Right kidney (tissue), 9 donors: Measurements from ENCODE around the gene BFAR.
"Not testable (repeated sequence)": the region's sequence is repeated elsewhere in the genome, so short reads cannot be mapped to it uniquely, and the experiment has no call there.

Source experiments
- DNase-seq: peaks from one replicate; pipeline ENCODE4 v3.0.0-alpha.2; 2016
- long read RNA-seq, 8 donors: transcript quantifications; one replicate each; lab custom pipeline, GENCODE V29; 2026

The BFAR gene
- long read RNA-seq, donor 1, transcript BFAR-203 (4 exons, 1,414 nt): minor isoform, 5 of 25 reads
- long read RNA-seq, donor 1, transcript BFAR-201 (8 exons, 3,039 nt): major isoform, 11 of 25 reads
- long read RNA-seq, donor 1, partial matches to known transcripts: 7 of 25 reads
- long read RNA-seq, donor 1, other reads (novel, unspliced or antisense): 0 of 25 reads
- long read RNA-seq, donor 2, transcript BFAR-203 (4 exons, 1,414 nt): major isoform, 6 of 11 reads
- long read RNA-seq, donor 2, transcript BFAR-201 (8 exons, 3,039 nt): minor isoform, 5 of 11 reads
- long read RNA-seq, donor 2, partial matches to known transcripts: 0 of 11 reads
- long read RNA-seq, donor 2, other reads (novel, unspliced or antisense): 0 of 11 reads
- long read RNA-seq, donor 3, partial matches to known transcripts: 8 of 16 reads
- long read RNA-seq, donor 3, other reads (novel, unspliced or antisense): 0 of 16 reads
- long read RNA-seq, donor 4, partial matches to known transcripts: 8 of 14 reads
- long read RNA-seq, donor 4, other reads (novel, unspliced or antisense): 0 of 14 reads
- long read RNA-seq, donor 5, transcript BFAR-201 (8 exons, 3,039 nt): major isoform, 11 of 31 reads
- long read RNA-seq, donor 5, transcript BFAR-203 (4 exons, 1,414 nt): minor isoform, 10 of 31 reads
- long read RNA-seq, donor 5, partial matches to known transcripts: 10 of 31 reads
- long read RNA-seq, donor 5, other reads (novel, unspliced or antisense): 0 of 31 reads
- long read RNA-seq, donor 6, transcript BFAR-203 (4 exons, 1,414 nt): major isoform, 7 of 23 reads
- long read RNA-seq, donor 6, transcript BFAR-201 (8 exons, 3,039 nt): minor isoform, 6 of 23 reads
- long read RNA-seq, donor 6, partial matches to known transcripts: 7 of 23 reads
- long read RNA-seq, donor 6, other reads (novel, unspliced or antisense): 0 of 23 reads
- long read RNA-seq, donor 7: 0 reads
- long read RNA-seq, donor 8, transcript BFAR-201 (8 exons, 3,039 nt): major isoform, 7 of 21 reads
- long read RNA-seq, donor 8, partial matches to known transcripts: 6 of 21 reads
- long read RNA-seq, donor 8, other reads (novel, unspliced or antisense): 0 of 21 reads

DNA sequence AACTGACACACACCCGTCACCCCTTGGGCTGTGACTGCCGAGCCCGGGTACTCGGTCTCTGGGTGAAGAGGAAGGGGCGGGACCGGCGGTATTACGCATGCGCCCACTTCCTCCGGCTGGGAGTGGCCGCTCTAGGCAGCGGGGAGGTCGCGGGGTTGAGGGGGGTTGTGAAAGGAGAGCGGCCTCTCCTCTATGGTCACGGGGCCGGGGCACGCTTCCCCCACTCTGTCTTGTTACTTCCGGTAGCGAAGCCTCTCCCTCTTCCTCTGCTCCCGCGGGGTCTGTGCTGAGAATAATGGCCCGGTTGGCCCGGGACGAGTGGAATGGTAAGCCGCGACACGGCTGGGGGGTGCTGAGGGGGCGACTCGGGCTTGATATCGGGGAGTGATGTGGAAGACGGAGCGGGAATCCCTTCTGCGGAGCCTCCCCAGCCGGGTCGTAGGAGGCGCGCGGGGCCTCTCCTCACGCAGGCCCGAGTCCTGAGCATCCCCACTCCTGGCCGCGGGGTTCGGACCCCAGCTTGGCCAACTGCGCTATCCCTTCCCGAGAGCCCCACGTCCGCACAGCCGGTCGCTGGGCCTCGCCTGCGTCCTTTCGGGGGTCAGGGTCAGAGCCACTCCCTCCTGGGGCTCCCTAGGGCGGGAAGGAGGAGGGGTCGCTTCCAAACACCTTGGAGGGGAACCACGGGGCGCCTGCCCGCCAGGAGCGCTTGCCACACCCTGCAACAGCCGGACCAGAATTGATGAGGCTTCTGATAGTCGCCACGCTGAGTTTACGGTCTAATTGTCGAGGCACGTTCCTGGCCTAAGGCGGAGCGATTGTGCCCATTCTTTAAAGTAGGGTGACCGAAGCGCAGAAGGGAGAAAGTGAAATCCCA, at the start of gene BFAR:
TSS of gene BFAR (plus strand) at position 259 of the 877 bp plus-strand sequence. CDS start 11,396 bp downstream, outside the sequence.
- DNase-seq: peak; percentile 87

DNA sequence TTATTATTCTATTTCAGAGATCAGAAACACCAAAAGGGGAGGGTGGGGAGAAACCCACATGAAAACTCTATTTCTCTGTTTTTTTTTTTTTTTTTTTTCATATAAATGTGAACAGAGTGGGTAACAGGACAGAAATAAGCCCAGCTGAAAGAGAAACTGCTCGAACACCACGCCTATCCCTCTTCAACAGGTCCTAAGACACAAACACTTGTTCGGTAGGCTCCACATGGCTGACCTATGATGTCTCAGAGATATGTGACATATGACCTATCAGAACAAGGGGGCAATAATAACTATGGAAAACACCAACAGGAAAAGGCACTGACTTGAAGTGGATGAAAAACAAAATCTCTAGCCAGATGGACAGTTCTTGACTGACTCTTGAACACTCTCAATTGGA, 47.5 kb upstream of the BFAR start:
- DNase-seq: no peak

DNA sequence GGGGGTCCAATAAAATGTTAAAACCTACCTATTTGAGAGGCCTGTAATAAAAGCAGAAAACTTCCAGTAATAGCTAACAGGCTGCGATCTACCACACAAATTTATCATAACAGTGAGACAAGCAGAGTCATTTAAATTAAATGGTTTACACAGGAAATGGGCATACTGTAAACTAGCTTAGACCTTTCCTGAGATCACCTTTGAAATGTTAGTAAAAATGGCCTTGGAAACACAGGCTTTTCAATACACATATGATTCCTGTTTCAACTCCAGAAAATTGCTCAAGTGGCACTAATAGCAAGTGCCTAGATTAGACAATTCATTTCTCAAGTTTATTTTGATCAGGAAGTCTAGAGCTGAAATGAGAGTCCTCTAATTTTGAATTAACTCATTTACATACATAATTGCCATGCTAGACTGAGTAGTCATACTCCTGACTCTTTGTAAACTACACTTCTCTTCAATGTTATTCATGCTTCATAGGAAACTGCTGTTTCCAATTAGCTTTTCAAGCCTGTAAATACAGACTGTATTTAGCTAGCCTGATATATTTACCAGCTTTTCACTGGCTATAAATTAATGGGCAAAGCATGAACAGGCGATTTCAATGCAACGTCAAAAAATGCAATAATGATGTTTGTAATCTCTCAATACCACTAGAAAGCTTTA, 46.0 kb upstream of the BFAR start:
- no peak for DNase-seq

DNA sequence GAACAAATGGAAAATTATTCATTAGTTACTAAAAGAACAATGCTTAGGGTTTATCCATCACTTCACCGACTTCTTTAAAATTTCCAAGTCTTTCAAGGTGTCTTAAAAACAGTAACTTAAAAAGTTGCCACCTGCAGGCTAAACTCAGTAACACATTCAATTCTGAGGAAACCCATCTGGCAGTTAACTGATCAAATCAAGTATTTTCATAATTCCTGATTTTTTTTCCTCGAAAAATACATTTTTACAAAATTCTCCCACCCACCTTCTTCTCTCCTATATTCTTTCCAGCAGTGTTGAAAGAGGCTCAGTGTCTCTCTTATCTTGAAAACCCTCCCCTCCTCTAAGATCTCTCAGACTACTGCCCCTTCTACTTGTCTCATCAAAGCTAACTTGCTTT, 32.6 kb upstream of the BFAR start:
- no peak for DNase-seq

GRCh38 chr16:14602443-14602963, 30.2 kb upstream of the BFAR start:
- DNase-seq: no peak

DNA sequence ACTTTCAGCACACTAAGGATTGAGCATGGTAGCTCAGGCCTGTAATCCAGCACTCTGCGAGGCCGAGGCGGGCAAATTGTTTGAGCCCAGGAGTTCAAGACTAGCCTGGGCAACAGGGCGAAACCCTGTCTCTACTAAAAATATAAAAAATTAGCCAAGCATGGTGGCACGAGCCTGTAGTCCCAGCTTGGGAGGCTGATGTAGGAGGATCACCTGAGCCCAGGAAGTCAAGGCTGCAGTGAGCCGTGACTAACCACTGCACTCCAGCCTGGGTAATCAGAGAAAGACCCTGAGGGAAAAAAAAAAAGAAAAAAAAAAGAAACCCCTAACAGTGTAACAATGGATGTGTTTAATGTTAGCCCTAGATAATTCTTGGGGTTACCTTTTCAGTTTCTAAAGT, 26.6 kb upstream of the BFAR start:
- no peak for DNase-seq

DNA sequence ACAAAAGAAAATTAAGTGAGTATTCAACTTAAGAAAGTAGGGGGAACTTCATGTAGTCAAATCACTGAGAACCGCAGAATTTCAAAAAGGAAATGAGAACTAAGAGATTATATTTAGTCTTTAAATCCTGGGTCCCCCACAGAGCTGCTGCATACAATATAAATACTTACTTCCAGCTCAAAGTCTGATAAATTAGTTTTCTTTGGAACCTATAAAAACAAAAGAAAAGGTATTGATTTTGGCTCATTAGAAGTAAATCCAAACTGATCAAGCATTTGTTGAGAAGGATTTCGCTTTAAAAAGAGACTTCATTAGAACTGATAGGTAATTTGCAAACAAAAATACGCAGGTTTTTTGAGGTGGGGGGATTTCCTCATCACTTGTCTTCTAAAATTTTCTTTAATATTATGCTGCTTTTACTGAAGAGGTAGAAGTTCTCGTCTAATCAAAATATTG, 24.6 kb upstream of the BFAR start:
- no peak for DNase-seq

DNA sequence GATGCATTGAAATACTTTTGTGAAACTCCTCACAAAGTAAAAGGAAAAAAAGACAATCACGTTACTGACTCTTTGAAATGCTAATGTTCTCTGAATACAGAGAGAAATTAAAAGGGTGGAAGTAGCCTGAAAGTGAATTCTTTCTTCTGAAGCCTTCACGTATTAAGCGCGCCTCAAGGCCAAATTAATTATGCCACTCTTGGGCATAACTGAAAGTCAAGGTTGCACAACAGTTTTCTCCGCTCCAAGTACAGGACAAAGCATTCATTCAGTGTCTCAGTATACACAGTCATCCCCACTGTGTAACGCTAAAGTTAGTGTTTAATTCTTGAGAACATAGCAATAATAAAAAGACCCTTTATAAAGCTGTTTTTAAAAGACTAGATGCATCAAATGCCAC, 24.1 kb upstream of the BFAR start:
- DNase-seq: no peak

DNA sequence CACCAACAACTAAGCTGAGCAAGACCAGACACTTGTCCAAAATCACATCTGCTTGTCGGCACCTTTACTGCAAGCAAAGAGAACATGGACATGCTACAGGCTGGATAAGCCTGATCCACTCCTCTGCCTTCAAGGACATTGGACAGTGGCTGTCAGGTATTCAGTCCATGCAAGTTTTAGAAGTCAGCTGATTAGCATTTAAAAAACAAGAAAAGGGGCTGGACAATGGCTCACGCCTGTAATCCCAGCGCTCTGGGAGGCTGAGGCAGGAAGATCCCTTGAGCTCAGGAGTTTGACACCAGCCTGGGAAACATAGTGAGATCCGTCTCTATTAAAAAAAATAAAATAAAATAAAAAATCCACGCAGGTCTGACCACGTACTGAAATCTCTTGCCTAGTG, 23.0 kb upstream of the BFAR start:
- no peak for DNase-seq

GRCh38 chr16:14611660-14612059, 21.1 kb upstream of the BFAR start:
- DNase-seq: no peak

DNA sequence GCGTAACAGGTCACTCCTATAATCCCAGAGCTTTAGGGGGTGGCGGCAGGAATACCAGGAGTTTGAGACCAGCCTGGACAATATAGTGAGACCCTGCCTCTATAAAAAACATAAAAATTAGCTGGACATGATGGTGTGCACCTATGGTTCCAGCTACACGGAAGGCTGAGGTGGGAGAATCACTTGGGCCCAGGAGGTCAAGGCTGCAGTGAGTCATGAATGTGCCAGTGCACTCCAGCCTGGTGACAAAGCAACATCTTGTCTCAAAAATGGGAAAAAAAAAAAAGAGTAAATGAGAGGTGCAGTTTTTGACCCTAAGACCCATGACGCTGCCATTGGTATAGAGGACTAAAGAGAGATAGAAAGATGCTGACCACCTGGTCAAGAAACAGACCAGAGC, 18.8 kb upstream of the BFAR start:
- DNase-seq: no peak

- no peak for DNase-seq
These were observed 16.5 kb upstream of the BFAR start for GRCh38 chr16:14616280-14616679.

- DNase-seq: no peak
These were observed 14.2 kb upstream of the BFAR start for GRCh38 chr16:14618566-14618965.

GRCh38 chr16:14627078-14627477, 5.7 kb upstream of the BFAR start:
- no peak for DNase-seq

DNA sequence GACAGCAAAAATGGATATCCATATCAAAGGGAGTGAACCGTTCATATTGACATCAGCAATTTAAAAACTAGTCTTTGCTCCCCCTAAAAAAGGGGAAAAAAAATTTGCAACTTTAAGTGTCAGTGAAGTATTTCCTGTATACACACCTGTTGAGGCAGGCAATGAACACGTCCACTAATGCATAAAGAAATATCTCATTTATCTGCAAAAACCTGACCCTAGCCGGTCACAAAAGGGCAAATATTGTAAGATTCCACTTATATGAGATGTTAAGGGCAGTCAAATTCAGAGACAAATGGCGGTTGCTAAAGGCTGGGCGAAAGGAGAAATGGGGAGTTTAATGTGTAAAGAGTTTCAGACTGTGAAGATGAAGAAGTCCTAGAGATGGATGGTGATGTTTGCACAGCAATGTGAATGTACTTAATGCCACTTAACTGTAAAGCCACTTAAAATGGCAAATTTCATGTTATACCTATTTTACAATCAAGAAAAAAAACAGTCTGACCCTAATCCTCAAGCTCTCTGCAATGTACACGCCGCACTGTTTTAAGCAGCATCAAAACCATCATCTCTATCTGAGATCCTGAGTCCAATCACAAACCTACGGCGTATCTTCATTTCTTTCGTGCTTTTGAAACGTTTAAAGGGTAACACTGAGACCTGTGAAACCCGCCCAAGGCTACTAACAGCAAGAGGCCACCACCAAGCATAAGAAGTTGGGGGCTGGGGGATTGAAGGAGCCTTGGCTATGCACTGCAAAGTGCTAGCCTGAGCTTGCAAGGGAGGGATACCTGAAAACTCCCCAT, 3.7 kb upstream of the BFAR start:
- DNase-seq: no peak

GRCh38 chr16:14629612-14629918, 3.2 kb upstream of the BFAR start:
- DNase-seq: no peak

DNA sequence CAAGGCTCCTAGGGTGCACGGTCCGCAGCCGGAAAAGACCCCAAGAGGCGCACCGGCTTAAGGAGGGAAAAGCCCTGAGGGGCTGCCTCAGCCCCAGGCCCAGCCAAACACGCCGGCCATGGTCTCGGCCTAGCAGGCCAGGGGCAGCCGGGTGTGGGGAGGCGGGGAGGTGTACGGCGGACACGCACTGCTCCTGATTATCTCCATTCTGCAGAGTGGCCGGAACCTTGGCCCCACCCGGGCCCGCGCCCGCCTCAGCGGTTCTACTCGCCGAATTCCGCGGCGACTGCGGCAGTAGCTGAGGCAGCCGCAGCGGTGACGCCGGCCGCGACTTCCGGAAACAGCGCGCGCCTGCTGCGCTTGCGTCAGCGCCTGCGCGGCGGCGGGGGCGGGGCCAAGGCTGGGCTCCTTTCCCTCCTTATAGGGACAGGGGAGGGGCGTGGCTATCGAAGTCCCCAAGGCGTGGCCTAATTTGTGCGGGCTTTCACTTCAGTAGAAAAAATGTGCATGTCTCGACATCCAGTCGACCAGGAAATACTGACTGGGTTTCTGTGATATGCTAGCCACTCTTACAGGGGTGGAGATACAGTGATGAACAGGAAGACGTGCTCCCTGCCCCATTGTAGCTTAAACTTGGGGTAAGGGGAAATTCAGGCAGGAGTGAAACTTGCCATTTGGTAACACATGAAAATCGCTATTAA, 2.7 kb upstream of the BFAR start, which contains the start of gene PARN:
TSS of gene PARN (minus strand) at position 342 of the 701 bp plus-strand sequence. CDS start at position 207, 135 bp downstream.
- DNase-seq: peak; percentile 93

- not testable (repeated sequence) for DNase-seq
These were observed 2.0 kb upstream of the BFAR start for GRCh38 chr16:14630620-14631330.

DNA sequence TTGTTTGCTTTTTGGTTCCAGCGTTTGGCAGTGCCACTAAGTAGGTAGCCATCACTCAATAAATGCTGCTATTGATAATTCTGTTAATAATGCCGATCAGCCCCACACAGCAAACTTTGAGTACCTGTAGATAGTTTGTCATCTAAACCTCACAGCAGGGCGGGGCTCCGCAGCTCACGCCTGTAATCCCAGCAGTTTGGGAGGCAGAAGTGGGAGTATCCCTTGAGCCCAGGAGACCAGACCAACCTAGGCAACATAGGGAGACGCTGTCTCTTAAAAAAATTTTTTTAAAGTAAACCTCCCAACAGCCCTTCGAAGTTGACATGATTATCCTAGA, 1.6 kb downstream of the BFAR start:
- no peak for DNase-seq
